GM21576 (cell line): Measurements from ENCODE around the gene ARRB2.
A peak's percentile ranks its signal among the peaks of the same experiment; 100 is the strongest.
"Not testable (repeated sequence)": the region's sequence is repeated elsewhere in the genome, so short reads cannot be mapped to it uniquely, and the experiment has no call there.

Experiments used
- ATAC-seq: cut with Tn5 transposase; IDR thresholded peaks from one replicate; pipeline ENCODE4 v1.9.1; 2021; ENCODE audit warnings: mild to moderate bottlenecking, moderate library complexity; ENCODE audit not compliant: unreplicated experiment

ARRB2 gene

DNA sequence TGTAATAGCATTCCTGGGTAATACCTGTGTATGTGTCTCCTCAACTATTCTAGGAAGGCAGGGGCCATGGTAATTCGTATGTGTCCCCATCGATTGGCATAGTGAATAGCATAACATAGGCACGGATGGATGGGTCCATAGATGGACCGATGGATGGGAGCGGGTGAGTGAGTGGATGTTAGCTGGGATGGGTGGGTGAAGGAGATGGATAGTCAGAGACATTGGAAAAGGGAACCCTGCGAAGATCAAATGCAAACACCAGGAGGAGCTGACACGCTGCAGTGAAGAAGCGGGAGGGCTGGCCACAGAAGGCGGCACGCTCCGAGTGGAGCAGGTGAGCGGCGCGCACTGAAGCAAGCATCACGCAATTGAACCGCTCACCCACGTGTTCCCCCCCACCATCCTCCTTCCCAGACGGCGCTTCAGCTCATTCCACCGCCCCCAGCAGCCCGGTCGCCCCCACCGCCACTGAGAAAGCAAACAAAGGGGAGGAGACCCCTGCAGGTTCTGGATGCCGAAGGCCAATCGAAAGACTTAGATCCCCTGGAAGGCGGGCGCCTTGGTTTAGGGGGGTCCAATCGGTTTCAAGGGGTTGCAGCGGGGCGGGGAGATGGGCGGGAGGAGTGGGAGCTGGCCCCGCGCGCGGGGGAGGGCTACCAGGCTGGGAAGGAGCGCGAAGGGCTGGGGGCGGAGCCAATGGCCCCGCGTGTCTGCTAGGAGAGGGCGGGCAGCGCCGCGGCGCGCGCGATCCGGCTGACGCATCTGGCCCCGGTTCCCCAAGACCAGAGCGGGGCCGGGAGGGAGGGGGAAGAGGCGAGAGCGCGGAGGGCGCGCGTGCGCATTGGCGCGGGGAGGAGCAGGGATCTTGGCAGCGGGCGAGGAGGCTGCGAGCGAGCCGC is at the start of gene ARRB2:
Gene ARRB2, plus strand, starts transcription at position 839 of the 899 bp plus-strand sequence. CDS start 90 bp downstream, outside the sequence.
- peak; percentile 74 for ATAC-seq

GRCh38 chr17:4663711-4664110 is 46.7 kb upstream of the ARRB2 start:
- no peak for ATAC-seq

DNA sequence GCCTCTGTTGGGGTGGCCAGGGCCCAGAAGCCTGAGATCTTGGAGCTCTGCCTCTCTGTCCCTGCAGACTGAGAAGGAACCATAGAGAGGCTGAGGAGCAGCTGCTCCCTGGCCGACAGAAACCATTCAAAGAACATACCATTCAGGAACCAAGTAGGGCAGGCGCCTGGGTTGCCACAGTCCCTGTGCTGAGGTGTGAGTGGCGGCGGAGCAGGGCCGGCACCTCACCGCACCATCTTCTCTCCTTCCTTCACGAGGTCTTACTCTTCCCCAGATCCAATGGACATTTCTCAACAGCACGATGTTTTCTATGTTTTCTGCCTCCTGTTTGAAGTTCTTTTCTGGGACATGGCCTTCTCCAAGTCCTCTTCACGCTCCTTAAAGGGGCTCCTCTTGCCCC is 46.2 kb upstream of the ARRB2 start:
- ATAC-seq, result no peak

GRCh38 chr17:4665027-4665426 is 45.4 kb upstream of the ARRB2 start:
- ATAC-seq, result no peak

DNA sequence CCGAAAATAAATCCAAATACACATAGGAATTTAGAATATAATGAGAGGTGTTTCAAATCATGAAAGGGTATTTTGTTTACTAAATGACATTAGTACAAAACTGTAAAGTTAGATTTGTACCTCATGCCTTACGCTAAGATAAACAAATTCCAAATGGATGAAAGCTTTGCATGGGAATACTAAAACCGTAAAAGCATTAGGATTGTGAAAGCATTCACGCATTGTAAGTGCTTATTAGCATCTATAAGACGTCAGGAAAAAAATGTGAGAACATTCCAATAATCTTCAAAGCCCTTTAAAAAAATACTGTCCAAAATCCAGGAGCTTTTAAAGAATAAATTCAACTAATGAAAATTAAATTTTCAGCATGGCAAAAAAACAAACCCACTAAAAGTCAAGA is 44.1 kb upstream of the ARRB2 start:
- ATAC-seq, result no peak

GRCh38 chr17:4667166-4667565 is 43.3 kb upstream of the ARRB2 start:
- ATAC-seq, result no peak

DNA sequence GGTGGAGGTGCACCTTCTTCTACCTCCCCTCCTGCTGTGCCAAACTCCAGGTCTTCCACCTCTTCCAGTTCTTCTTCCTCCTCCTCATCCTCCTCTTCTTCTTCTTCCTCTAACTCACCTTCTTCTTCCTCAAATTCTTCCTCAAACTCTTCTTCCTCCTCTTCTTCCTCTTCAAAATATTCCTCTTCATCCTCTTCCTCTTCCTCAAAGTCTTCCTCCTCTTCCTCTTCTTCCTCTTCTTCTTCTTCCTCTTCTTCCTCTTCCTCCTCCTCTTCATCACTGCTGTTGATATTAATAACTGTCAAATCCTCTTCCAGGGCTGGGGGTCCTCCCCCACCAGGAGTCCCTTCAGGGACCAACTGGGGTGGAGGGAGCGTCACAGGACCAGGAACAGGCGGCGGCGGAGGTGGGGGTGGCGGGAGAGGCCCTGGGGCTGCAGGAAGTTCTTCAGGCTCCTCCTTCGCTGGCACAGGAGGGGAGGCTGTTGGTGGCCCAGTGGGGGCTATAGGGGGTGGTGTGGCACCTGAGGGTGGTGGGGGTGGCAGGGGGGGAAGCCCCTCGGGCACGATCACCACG is 38.3 kb upstream of the ARRB2 start:
- ATAC-seq, result no peak

DNA sequence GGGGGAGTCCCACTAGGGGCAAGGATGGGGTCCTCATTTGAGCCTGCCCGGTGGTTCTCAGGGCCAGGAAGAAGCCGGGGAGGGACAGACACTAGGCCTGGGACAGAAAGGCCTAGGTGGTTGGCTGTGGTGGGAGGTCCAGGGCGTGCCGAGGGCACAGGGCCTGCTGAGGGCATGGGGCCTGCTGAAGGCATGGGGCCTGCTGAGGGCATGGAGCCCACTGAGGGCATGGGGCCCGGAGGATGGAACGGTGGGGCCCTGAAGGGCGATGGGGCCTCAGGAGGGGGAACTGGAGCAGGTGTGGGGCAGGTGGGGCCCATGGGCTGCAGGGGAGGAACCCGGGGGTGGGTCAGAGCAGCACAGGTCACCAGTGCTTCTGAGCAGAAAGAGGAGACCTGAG is 37.7 kb upstream of the ARRB2 start:
- ATAC-seq, result no peak

GRCh38 chr17:4673169-4673568 is 37.3 kb upstream of the ARRB2 start:
- ATAC-seq, result no peak

- no peak for ATAC-seq
These were observed 36.3 kb upstream of the ARRB2 start for GRCh38 chr17:4673986-4674684.

DNA sequence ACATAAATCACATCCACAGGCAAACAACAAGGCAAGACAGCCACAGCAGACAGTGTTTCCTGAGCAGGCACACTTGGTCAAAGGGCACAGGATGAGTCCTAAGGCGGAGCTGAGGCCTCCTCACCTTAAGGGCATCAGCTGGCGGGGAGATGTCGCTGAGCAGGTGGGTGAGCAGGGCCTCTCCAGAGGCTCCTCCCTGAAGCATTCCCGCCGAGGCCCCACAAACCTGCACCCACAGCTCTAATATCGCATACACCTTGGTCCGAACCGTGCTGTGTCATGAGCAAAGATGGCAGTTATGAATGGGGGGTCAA is 35.8 kb upstream of the ARRB2 start:
- ATAC-seq, result no peak

DNA sequence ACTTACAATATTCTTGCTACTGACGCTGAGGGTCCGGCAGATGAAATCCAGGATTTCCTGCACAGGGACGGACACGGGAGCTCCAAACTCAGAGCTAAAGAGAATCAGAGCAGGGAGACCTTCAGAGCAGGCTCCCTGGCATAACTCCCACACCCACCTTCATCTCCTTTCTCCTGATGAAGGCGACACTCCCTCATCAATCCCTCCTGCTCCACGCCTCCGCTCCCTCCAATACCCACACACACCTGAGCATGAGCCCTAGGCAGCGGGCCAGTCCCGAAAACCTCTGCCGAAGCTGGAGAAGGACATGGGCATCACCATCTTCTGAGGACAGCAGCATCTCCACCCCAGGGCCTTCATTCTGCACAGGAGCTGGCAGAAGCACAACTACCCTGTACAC is 34.6 kb upstream of the ARRB2 start:
- ATAC-seq, result no peak

GRCh38 chr17:4676791-4677190 is 33.6 kb upstream of the ARRB2 start:
- no peak for ATAC-seq

DNA sequence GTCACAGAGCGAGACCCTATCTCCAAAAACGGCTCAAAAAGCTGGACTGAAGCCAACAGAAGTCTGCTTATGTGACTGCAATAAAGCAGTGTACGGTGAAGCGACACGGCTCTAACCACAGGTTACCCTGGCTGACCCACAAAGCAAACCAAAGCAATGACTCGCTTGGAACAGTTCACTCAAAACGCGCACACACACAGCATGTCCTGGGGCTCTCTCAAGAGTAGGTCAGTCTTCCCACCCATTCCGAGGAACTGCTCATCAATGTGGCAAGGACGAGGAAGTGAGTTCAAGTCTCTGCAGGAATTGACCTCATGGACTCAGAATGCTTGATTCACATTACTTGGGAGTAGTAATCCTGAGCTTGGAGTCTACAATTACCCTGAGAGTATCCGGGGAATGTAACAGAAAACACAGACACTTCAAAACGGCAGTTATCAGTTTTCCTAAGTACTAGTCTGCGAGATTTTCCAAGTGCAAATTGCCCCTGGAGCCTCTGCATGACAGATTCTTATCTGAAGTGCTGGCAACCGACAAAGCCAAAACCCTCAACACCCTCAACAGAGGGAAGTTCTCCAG is 31.9 kb upstream of the ARRB2 start:
- ATAC-seq, result no peak

GRCh38 chr17:4679658-4680057 is 30.8 kb upstream of the ARRB2 start:
- ATAC-seq, result no peak

- not testable (repeated sequence) for ATAC-seq
These were observed 26.7 kb upstream of the ARRB2 start for GRCh38 chr17:4683739-4684138.

GRCh38 chr17:4689872-4690271 is 20.6 kb upstream of the ARRB2 start:
- ATAC-seq, result not testable (repeated sequence)

DNA sequence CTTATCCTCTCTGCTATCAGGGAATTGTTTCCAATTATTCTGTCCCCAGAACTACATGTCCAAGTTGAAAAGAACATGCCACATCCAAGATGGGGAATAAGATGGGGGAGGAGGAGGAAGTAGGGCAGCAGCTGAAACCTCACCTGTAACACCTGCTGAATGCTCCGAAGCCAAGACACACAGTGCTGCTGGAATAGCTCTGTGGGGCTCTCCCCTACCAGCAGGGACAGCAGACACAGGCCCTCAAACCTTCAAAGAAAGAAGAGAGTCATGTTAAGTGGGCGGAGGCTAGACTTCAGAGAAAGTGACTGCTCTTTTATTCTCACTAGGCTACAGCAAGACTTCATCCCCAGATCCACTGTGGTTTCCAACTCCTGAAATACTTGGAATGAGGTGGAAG is 19.7 kb upstream of the ARRB2 start:
- ATAC-seq, result no peak

DNA sequence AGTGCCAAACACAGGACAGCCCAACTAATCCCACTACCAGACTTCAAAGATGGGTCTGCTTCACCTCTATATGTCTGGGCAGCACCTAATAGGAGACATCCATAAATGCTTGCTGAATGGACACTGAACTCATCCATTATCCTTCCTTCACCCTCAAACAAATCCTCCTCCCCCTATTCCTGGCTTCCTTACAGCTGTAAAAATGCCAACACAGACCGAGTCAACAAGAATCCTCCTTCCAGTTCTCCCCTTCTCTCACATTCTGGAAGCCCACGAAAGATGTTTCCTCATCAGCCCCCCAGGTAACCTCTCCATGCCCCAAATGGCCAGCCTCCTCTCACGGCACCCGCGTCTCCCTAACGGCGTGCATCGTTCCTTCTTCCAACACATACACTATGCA is 18.7 kb upstream of the ARRB2 start:
- no peak for ATAC-seq

- no peak for ATAC-seq
These were observed 17.0 kb upstream of the ARRB2 start for GRCh38 chr17:4693416-4693815.

- ATAC-seq, result no peak
These were observed 14.0 kb upstream of the ARRB2 start for GRCh38 chr17:4696437-4696805.
